Gastroesophageal sphincter (tissue), 3 donors: Measurements from ENCODE around the gene SCGB3A1.

Experiments used
- CTCF ChIP-seq, 4 experiments: fragments of 200-600 bp in 2 of 4; fragments of 450-650 bp in 2 of 4; sonication (generic) in 1 of 4; IDR thresholded peaks; one replicate each; pipeline ENCODE4 v1.5.1; 2017 to 2019; ENCODE audit warnings: antibody characterized with exemption in 4 of 4, mild to moderate bottlenecking in 2 of 4, moderate library complexity in 2 of 4
- EP300 ChIP-seq: sonication (generic); formaldehyde crosslinking; IDR thresholded peaks from one replicate; pipeline ENCODE4 v1.6.1; 2017; ENCODE audit warnings: antibody characterized with exemption, mild to moderate bottlenecking
- POLR2AphosphoS5 ChIP-seq: sonication (generic); formaldehyde crosslinking; IDR thresholded peaks from one replicate; pipeline ENCODE4 v1.6.1; 2017; ENCODE audit warnings: antibody characterized with exemption

GRCh38 chr5:180596668-180597231 is 5.5 kb upstream of the SCGB3A1 start:
- TF ChIP-seq CTCF (IDR thresholded peaks at IDR 0.05) (no peak), EP300 (no peak), POLR2AphosphoS5 (no peak)
